ENCODE results near the gene RAB40C. TPM values are rescaled to one million over a fixed set of nuclear protein-coding genes. Genes with fewer than 3 reads are reported as not detected.

RAB40C gene
- total and polyA plus RNA-seq, 10 of the 15 experiments (the other 5 are each of a cell fraction or from before 2014, with no cell fraction given): 0.06 to 12.8 (median 4.6) TPM

DNA sequence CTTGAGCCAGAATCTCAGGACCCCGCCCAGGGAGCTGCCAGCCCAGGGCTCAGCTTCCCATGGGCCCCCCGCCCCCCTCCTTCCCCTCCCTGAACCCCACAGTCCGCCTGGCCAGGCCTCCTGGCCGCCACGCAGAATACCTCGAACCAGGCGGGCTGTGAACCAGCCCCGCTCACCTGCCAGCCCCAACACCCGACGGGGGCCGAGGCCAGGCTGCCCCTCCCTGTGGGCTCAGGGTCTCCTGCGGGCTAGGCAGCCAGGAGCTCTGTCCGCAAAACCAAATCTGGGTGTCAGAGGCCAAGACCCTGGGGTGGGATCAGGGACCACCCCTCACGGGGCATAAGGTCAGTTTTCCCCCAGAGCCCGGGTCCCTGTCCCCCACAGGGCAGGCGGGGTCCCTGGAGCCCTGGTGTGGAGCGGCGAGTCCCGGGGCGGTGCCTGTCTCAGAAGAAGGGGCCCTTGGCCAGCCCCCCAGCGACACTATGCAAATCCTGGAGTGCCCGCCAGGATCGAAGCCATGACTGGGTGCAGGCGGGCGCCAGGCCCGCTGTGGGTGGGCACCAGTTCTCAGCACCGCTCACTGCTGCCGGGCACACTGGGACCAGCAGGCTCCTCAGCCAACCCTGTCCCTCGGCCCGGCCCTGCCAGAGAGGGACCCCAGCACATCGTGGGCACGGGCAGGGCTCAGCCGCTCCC lies 36.1 kb upstream of the RAB40C start:
- ChIA-PET CTCF (no interaction called here), RAD21 (ENCODE audit: unreplicated experiment) (no interaction called here), POLR2A (no interaction called here), SMC1A (ENCODE audit: uncharacterized antibody, unreplicated experiment) (no interaction called here)
- FAIRE-seq (no peak), DNase-seq (ENCODE audit: low read depth, low spot score) (no peak), ATAC-seq (no peak)
- H3K27ac ChIP-seq (ENCODE audit: control insufficient read depth, insufficient read depth): no peak overlapping the region
- no peak overlapping the region for H3K4me2 ChIP-seq (ENCODE audit: control insufficient read depth, insufficient read depth)
- WGBS (ENCODE audit: insufficient coverage, insufficient replicate concordance, low lambda C conversion rate, missing lambda C conversion rate): 83% methylated on average over 28 of the region's 33 CpGs
- peaks cover 0 to 13% of the 10 kb centered on the region in 2 experiments; a peak in 2 of 4 replicates for H3K36me3 ChIP-seq (ENCODE audit: control insufficient read depth in 2 of 2, insufficient read depth in 2 of 2, low read length in 1 of 2)
- no peaks in the 10 kb centered on the region for H3K79me2 ChIP-seq (ENCODE audit: control insufficient read depth, insufficient read depth, low read length)
- TSS peak; percentile 60 for BruUV-seq (replicated peaks)
- H3K4me1 ChIP-seq (ENCODE audit: control insufficient read depth, insufficient read depth, low read length): no peaks in the 10 kb centered on the region
- H2AFZ ChIP-seq (ENCODE audit: control insufficient read depth, low read depth, low read length): no peak overlapping the region
- H4K20me1 ChIP-seq (ENCODE audit: control insufficient read depth, insufficient read depth): no peaks in the 10 kb centered on the region
- H3K9me3 ChIP-seq (replicated peaks; ENCODE audit: control insufficient read depth, insufficient read depth, low read length): no peaks in the 10 kb centered on the region
- no peak overlapping the region for H3K9ac ChIP-seq (ENCODE audit: control insufficient read depth, insufficient read depth, low read length)
- intact Hi-C loops (cut with micrococcal nuclease; ENCODE audit: unreplicated experiment): no loop called here
- TF ChIP-seq, protein P1, sequence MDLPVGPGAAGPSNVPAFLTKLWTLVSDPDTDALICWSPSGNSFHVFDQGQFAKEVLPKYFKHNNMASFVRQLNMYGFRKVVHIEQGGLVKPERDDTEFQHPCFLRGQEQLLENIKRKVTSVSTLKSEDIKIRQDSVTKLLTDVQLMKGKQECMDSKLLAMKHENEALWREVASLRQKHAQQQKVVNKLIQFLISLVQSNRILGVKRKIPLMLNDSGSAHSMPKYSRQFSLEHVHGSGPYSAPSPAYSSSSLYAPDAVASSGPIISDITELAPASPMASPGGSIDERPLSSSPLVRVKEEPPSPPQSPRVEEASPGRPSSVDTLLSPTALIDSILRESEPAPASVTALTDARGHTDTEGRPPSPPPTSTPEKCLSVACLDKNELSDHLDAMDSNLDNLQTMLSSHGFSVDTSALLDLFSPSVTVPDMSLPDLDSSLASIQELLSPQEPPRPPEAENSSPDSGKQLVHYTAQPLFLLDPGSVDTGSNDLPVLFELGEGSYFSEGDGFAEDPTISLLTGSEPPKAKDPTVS (IDR thresholded peaks at IDR 0.05; ENCODE audit: low read depth, low read length): no peak
- peaks cover 3% of the 10 kb centered on the region in 2 experiments; a peak in 2 of 4 replicates for H3K27me3 ChIP-seq (replicated peaks in 1 of 2; ENCODE audit: control insufficient read depth in 2 of 2, insufficient read depth in 2 of 2, low read length in 1 of 2)
- H3K4me3 ChIP-seq: no peak overlapping the region
- in situ Hi-C loops (cut with MboI): no loop called here

DNA sequence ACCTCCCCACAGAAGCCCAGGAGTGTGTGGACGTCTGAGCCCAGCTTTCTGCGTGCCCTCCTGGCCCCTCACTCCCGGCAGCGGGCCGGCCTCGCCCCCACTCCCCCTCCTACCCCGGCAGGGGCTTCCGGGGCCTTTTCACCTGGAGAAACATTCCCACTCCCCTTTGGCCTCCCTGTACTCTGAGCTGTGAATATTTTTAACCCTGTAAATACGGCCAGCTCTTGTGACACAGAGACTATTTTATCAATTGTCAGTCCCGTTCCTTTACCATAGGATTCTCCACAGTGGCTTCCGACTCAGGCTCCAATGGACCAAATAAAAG lies 35.6 kb upstream of the RAB40C start:
- 97% methylated on average over 5 of the region's 11 CpGs for WGBS (ENCODE audit: insufficient coverage, insufficient replicate concordance, low lambda C conversion rate, missing lambda C conversion rate)
- no peak overlapping the region for H3K27ac ChIP-seq (ENCODE audit: control insufficient read depth, insufficient read depth)
- no peak for DNase-seq (ENCODE audit: low read depth, low spot score)
- ChIA-PET POLR2A (no interaction called here), CTCF (no interaction called here), SMC1A (ENCODE audit: uncharacterized antibody, unreplicated experiment) (no interaction called here), RAD21 (ENCODE audit: unreplicated experiment) (no interaction called here)
- H4K20me1 ChIP-seq (ENCODE audit: control insufficient read depth, insufficient read depth): no peaks in the 10 kb centered on the region
- no peak for TF ChIP-seq ZNF274 (IDR thresholded peaks at IDR 0.05; ENCODE audit: insufficient read depth, insufficient read length)
- no peak overlapping the region for H3K4me2 ChIP-seq (ENCODE audit: control insufficient read depth, insufficient read depth)
- peaks cover 0 to 13% of the 10 kb centered on the region in 2 experiments; a peak in 2 of 4 replicates for H3K36me3 ChIP-seq (ENCODE audit: control insufficient read depth in 2 of 2, insufficient read depth in 2 of 2, low read length in 1 of 2)
- H3K79me2 ChIP-seq (ENCODE audit: control insufficient read depth, insufficient read depth, low read length): no peaks in the 10 kb centered on the region
- H3K9me3 ChIP-seq (replicated peaks; ENCODE audit: control insufficient read depth, insufficient read depth, low read length): no peaks in the 10 kb centered on the region
- H3K9ac ChIP-seq (ENCODE audit: control insufficient read depth, insufficient read depth, low read length): no peak overlapping the region
- ATAC-seq: no peak
- FAIRE-seq: no peak
- H3K4me3 ChIP-seq: no peak overlapping the region
- BruUV-seq (replicated peaks): no TSS peak
- H3K4me1 ChIP-seq (ENCODE audit: control insufficient read depth, insufficient read depth, low read length): no peaks in the 10 kb centered on the region
- in situ Hi-C loops (cut with MboI) (no loop called here), intact Hi-C loops (cut with micrococcal nuclease; ENCODE audit: unreplicated experiment) (no loop called here)
- peaks cover 3% of the 10 kb centered on the region in 2 experiments; a peak in 2 of 4 replicates for H3K27me3 ChIP-seq (replicated peaks in 1 of 2; ENCODE audit: control insufficient read depth in 2 of 2, insufficient read depth in 2 of 2, low read length in 1 of 2)
- no peak overlapping the region for H2AFZ ChIP-seq (ENCODE audit: control insufficient read depth, low read depth, low read length)
